Measurements from ENCODE around the gene PGD. TPM values are rescaled to one million over a fixed set of nuclear protein-coding genes. Genes with fewer than 3 reads are reported as not detected.
A peak's percentile ranks its signal among the peaks of the same experiment; 100 is the strongest.

The PGD gene
- total and polyA plus RNA-seq, 2 experiments from 2014 or later: 174 to 305 TPM

DNA sequence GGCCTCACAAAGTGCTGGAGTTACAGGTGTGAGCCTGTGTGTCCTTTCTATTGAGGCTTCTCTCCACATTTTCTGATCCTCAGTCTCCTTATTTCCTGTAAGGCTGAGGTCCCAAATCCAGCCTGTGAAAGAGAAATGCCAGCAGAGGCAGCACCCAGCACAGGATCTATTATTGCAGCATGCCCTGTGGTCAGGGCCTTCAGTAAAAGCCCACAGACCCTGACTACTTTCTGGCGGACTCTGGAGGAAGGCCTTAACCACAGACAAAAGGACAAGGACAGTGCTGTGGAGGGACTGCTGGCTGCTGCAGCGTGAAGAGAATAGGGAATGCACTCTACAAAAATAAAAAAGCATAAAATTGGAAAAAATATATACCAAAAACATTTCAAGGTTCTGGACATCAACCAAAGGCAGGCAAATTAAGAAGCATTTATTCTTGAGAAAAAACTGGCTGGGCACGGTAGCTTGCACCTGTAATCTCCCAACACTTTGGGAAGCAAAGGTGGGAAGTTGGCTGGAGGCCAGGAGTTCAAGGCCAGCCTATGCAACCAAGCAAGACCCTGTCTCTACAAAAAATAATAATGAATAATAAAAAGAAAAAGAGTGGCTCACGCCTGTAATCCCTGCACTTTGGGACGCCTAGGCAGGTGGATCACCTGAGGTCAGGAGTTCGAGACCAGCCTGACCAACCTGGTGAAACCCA, 9.4 kb upstream of the PGD start:
- Histone ChIP-seq H3K9me2 (ENCODE audit: insufficient read depth) (no peaks in the 10 kb centered on the region), H3K27ac (ENCODE audit: low read depth) (peak overlapping the region; percentile 72; the same call in 1 of the 2 replicates), H3K27me3 (ENCODE audit: insufficient read depth) (no peaks in the 10 kb centered on the region), H3K36me3 (ENCODE audit: insufficient read depth) (no peaks in the 10 kb centered on the region), H3K4me2 (no peak overlapping the region), H3K79me2 (replicated peaks; ENCODE audit: insufficient read depth) (no peaks in the 10 kb centered on the region), H4K20me1 (replicated peaks; ENCODE audit: insufficient read depth) (no peaks in the 10 kb centered on the region), H3K4me3 (no peak overlapping the region), H3F3A (replicated peaks; ENCODE audit: low read depth) (no peaks in the 10 kb centered on the region), H2AFZ (no peak overlapping the region), H3K4me1 (ENCODE audit: insufficient read depth) (peaks cover 10% of the 10 kb centered on the region; the same call in 1 of the 2 replicates)
- H3K4me1 Mint-ChIP-seq: peaks cover 12% of the 10 kb centered on the region
- no peak overlapping the region for H3K4me3 Mint-ChIP-seq
- ATAC-seq: no peak
- peaks cover 20% of the 10 kb centered on the region; the same call in 2 of the 3 replicates for H3K36me3 Mint-ChIP-seq (ENCODE audit: low read depth)
- TF ChIP-seq JUNB (IDR thresholded peaks at IDR 0.05; ENCODE audit: unreplicated experiment): no peak
- TF ChIP-seq, protein P1, sequence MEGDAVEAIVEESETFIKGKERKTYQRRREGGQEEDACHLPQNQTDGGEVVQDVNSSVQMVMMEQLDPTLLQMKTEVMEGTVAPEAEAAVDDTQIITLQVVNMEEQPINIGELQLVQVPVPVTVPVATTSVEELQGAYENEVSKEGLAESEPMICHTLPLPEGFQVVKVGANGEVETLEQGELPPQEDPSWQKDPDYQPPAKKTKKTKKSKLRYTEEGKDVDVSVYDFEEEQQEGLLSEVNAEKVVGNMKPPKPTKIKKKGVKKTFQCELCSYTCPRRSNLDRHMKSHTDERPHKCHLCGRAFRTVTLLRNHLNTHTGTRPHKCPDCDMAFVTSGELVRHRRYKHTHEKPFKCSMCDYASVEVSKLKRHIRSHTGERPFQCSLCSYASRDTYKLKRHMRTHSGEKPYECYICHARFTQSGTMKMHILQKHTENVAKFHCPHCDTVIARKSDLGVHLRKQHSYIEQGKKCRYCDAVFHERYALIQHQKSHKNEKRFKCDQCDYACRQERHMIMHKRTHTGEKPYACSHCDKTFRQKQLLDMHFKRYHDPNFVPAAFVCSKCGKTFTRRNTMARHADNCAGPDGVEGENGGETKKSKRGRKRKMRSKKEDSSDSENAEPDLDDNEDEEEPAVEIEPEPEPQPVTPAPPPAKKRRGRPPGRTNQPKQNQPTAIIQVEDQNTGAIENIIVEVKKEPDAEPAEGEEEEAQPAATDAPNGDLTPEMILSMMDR (conservative IDR thresholded peaks at IDR 0.05; ENCODE audit: low read depth in 2 of 2): no peak
- no peak for TF ChIP-seq ZNF331 (CRISPR knock-in tag; IDR thresholded peaks at IDR 0.05; ENCODE audit: low read depth)
- TF ChIP-seq NANOG (IDR thresholded peaks at IDR 0.05; ENCODE audit: borderline replicate concordance): no peak
- no peak for TF ChIP-seq POLR2AphosphoS5 (IDR thresholded peaks at IDR 0.05; ENCODE audit: low read depth)
- TF ChIP-seq, protein P2, sequence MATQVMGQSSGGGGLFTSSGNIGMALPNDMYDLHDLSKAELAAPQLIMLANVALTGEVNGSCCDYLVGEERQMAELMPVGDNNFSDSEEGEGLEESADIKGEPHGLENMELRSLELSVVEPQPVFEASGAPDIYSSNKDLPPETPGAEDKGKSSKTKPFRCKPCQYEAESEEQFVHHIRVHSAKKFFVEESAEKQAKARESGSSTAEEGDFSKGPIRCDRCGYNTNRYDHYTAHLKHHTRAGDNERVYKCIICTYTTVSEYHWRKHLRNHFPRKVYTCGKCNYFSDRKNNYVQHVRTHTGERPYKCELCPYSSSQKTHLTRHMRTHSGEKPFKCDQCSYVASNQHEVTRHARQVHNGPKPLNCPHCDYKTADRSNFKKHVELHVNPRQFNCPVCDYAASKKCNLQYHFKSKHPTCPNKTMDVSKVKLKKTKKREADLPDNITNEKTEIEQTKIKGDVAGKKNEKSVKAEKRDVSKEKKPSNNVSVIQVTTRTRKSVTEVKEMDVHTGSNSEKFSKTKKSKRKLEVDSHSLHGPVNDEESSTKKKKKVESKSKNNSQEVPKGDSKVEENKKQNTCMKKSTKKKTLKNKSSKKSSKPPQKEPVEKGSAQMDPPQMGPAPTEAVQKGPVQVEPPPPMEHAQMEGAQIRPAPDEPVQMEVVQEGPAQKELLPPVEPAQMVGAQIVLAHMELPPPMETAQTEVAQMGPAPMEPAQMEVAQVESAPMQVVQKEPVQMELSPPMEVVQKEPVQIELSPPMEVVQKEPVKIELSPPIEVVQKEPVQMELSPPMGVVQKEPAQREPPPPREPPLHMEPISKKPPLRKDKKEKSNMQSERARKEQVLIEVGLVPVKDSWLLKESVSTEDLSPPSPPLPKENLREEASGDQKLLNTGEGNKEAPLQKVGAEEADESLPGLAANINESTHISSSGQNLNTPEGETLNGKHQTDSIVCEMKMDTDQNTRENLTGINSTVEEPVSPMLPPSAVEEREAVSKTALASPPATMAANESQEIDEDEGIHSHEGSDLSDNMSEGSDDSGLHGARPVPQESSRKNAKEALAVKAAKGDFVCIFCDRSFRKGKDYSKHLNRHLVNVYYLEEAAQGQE (IDR thresholded peaks at IDR 0.05; ENCODE audit: unreplicated experiment): no peak
- TF ChIP-seq, protein P3, sequence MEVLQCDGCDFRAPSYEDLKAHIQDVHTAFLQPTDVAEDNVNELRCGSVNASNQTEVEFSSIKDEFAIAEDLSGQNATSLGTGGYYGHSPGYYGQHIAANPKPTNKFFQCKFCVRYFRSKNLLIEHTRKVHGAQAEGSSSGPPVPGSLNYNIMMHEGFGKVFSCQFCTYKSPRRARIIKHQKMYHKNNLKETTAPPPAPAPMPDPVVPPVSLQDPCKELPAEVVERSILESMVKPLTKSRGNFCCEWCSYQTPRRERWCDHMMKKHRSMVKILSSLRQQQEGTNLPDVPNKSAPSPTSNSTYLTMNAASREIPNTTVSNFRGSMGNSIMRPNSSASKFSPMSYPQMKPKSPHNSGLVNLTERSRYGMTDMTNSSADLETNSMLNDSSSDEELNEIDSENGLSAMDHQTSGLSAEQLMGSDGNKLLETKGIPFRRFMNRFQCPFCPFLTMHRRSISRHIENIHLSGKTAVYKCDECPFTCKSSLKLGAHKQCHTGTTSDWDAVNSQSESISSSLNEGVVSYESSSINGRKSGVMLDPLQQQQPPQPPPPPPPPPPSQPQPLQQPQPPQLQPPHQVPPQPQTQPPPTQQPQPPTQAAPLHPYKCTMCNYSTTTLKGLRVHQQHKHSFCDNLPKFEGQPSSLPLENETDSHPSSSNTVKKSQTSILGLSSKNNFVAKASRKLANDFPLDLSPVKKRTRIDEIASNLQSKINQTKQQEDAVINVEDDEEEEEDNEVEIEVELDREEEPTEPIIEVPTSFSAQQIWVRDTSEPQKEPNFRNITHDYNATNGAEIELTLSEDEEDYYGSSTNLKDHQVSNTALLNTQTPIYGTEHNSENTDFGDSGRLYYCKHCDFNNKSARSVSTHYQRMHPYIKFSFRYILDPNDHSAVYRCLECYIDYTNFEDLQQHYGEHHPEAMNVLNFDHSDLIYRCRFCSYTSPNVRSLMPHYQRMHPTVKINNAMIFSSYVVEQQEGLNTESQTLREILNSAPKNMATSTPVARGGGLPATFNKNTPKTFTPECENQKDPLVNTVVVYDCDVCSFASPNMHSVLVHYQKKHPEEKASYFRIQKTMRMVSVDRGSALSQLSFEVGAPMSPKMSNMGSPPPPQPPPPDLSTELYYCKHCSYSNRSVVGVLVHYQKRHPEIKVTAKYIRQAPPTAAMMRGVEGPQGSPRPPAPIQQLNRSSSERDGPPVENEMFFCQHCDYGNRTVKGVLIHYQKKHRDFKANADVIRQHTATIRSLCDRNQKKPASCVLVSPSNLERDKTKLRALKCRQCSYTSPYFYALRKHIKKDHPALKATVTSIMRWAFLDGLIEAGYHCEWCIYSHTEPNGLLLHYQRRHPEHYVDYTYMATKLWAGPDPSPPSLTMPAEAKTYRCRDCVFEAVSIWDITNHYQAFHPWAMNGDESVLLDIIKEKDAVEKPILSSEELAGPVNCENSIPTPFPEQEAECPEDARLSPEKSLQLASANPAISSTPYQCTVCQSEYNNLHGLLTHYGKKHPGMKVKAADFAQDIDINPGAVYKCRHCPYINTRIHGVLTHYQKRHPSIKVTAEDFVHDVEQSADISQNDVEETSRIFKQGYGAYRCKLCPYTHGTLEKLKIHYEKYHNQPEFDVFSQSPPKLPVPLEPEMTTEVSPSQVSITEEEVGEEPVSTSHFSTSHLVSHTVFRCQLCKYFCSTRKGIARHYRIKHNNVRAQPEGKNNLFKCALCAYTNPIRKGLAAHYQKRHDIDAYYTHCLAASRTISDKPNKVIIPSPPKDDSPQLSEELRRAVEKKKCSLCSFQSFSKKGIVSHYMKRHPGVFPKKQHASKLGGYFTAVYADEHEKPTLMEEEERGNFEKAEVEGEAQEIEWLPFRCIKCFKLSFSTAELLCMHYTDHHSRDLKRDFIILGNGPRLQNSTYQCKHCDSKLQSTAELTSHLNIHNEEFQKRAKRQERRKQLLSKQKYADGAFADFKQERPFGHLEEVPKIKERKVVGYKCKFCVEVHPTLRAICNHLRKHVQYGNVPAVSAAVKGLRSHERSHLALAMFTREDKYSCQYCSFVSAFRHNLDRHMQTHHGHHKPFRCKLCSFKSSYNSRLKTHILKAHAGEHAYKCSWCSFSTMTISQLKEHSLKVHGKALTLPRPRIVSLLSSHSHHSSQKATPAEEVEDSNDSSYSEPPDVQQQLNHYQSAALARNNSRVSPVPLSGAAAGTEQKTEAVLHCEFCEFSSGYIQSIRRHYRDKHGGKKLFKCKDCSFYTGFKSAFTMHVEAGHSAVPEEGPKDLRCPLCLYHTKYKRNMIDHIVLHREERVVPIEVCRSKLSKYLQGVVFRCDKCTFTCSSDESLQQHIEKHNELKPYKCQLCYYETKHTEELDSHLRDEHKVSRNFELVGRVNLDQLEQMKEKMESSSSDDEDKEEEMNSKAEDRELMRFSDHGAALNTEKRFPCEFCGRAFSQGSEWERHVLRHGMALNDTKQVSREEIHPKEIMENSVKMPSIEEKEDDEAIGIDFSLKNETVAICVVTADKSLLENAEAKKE (CRISPR knock-in tag; IDR thresholded peaks at IDR 0.05): no peak
- no peaks in the 10 kb centered on the region for H3K27me3 Mint-ChIP-seq (ENCODE audit: insufficient read depth, low read depth, poor library complexity)
- H3K9me3 Mint-ChIP-seq: peaks cover 7% of the 10 kb centered on the region
- H3K27ac Mint-ChIP-seq: 0 out of 2 replicates have a peak overlapping the region, but pooled peaks have one; percentile 67
- no peak for DNase-seq (ENCODE audit: low spot score)

All from GM23338 (cell line).